HEK293T (cell line): ENCODE measurements around the gene NR2C2.

Experiments
- CTCF ChIA-PET: fragments of 350-600 bp; formaldehyde crosslinking; extraction: SDS; loops from one replicate; lab custom pipeline; 2021; ENCODE audit warnings: antibody characterized with exemption, inconsistent platforms; lab: Yijun Ruan, JAX
- POLR2A ChIA-PET: fragments of 350-600 bp; formaldehyde crosslinking; extraction: SDS; loops from one replicate; lab custom pipeline; 2020; ENCODE audit warnings: antibody characterized with exemption, inconsistent platforms; lab: Yijun Ruan, JAX
- DNase-seq: peaks from one replicate; pipeline ENCODE4 v3.0.0; 2012; ENCODE audit warnings: mixed read lengths; ENCODE audit errors: extremely low spot score
- ARNT ChIP-seq: fragments of 450-650 bp; IDR thresholded peaks from 2 replicates; pipeline ENCODE4 v1.6.1; 2017; ENCODE audit warnings: mild to moderate bottlenecking
- BHLHE40 ChIP-seq: fragments of 450-650 bp; IDR thresholded peaks from 2 replicates; pipeline ENCODE4 v1.6.1; 2016; ENCODE audit warnings: mild to moderate bottlenecking, moderate library complexity, borderline replicate concordance
- CTBP1 ChIP-seq: fragments of 450-650 bp; IDR thresholded peaks from 2 replicates; pipeline ENCODE4 v1.6.1; 2016; ENCODE audit warnings: borderline replicate concordance
- ELF4 ChIP-seq: fragments of 450-650 bp; IDR thresholded peaks from 2 replicates; pipeline ENCODE4 v1.6.1; 2017; ENCODE audit warnings: antibody characterized with exemption
- FOXA1 ChIP-seq: fragments of 450-650 bp; IDR thresholded peaks from 2 replicates; pipeline ENCODE4 v1.6.1; 2016; ENCODE audit warnings: mild to moderate bottlenecking
- FOXK2 ChIP-seq: fragments of 450-650 bp; IDR thresholded peaks from 2 replicates; pipeline ENCODE4 v1.6.1; 2016; ENCODE audit warnings: mild to moderate bottlenecking
- FOXM1 ChIP-seq: fragments of 450-650 bp; IDR thresholded peaks from 2 replicates; pipeline ENCODE4 v1.6.1; 2017; ENCODE audit warnings: mild to moderate bottlenecking, borderline replicate concordance
- HDGF ChIP-seq: fragments of 450-650 bp; IDR thresholded peaks from 2 replicates; pipeline ENCODE4 v1.6.1; 2017; ENCODE audit warnings: antibody characterized with exemption, borderline replicate concordance
- L3MBTL2 ChIP-seq: fragments of 450-650 bp; conservative IDR thresholded peaks from 2 replicates; pipeline ENCODE4 v1.6.1; 2016; ENCODE audit warnings: mild to moderate bottlenecking
- LEF1 ChIP-seq: fragments of 450-650 bp; IDR thresholded peaks from 2 replicates; pipeline ENCODE4 v1.6.1; 2017; ENCODE audit warnings: mild to moderate bottlenecking, borderline replicate concordance
- NFRKB ChIP-seq: fragments of 450-650 bp; IDR thresholded peaks from 2 replicates; pipeline ENCODE4 v1.6.1; 2016; ENCODE audit warnings: mild to moderate bottlenecking, moderate library complexity
- SP1 ChIP-seq: fragments of 450-650 bp; IDR thresholded peaks from 2 replicates; pipeline ENCODE4 v1.6.1; 2017
- SUZ12 ChIP-seq: fragments of 450-650 bp; IDR thresholded peaks from 2 replicates; pipeline ENCODE4 v1.6.1; 2016; ENCODE audit warnings: mild to moderate bottlenecking
- TARDBP ChIP-seq: fragments of 450-650 bp; IDR thresholded peaks from 2 replicates; pipeline ENCODE4 v1.6.1; 2016
- ZNF384 ChIP-seq: fragments of 450-650 bp; IDR thresholded peaks from 2 replicates; pipeline ENCODE4 v1.6.1; 2016
- TF ChIP-seq, protein P1 (sequence below): fragments of 450-650 bp; IDR thresholded peaks from 2 replicates; pipeline ENCODE4 v1.6.1; 2016

The NR2C2 gene

DNA sequence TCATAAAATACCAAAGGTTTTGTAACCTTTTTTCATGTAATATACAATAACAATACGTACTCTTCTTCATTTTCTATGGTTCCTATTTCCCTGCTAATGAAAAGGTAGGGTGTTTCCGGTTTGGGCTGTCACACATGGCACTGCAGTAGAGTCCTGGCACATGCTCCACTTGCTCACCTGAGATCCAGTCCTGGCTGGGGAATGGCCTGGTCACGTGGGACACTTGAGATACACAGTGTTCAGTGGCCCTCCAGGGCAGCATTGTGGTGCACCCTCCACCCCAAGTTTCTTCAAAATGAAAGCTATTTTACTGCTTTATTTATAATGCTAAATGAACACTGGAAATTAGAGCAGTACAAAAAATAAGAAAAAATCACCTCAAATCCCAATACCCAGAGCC is 94.6 kb downstream of the NR2C2 start:
- TF ChIP-seq ZNF384 (no peak), TARDBP (no peak), NFRKB (no peak), FOXA1 (no peak), LEF1 (no peak), FOXK2 (no peak)
- TF ChIP-seq, protein P1, sequence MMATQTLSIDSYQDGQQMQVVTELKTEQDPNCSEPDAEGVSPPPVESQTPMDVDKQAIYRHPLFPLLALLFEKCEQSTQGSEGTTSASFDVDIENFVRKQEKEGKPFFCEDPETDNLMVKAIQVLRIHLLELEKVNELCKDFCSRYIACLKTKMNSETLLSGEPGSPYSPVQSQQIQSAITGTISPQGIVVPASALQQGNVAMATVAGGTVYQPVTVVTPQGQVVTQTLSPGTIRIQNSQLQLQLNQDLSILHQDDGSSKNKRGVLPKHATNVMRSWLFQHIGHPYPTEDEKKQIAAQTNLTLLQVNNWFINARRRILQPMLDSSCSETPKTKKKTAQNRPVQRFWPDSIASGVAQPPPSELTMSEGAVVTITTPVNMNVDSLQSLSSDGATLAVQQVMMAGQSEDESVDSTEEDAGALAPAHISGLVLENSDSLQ = no peak
- POLR2A ChIA-PET = no interaction called here
- CTCF ChIA-PET = no interaction called here
- no peak for DNase-seq

DNA sequence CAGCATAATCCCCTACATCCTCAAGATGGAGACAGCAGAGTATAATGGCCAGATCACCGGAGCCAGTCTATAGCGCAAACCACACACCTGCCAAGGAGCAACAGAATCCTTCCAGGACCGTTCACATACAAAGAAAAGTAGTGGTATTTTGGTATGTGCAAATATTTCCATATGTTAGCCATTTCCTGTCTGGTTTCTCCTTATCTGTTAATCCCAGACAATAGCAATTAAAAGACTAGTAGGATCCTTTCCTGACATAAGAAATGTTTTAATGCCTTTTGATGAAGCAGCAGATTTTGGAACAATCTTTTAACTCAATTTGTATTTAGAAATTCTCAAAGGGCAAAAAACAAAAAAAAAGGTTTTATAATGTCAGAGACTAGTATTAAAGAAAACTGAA is 95.6 kb downstream of the NR2C2 start:
- DNase-seq = no peak
- CTCF ChIA-PET = no interaction called here
- POLR2A ChIA-PET = no interaction called here
- TF ChIP-seq LEF1 = no peak
- no peak for TF ChIP-seq SP1
- TF ChIP-seq TARDBP = no peak
- no peak for TF ChIP-seq FOXA1
- no peak for TF ChIP-seq HDGF
- TF ChIP-seq L3MBTL2 = no peak
- TF ChIP-seq, protein P1 = no peak
- no peak for TF ChIP-seq FOXM1
- no peak for TF ChIP-seq NFRKB
- TF ChIP-seq ZNF384 = no peak

DNA sequence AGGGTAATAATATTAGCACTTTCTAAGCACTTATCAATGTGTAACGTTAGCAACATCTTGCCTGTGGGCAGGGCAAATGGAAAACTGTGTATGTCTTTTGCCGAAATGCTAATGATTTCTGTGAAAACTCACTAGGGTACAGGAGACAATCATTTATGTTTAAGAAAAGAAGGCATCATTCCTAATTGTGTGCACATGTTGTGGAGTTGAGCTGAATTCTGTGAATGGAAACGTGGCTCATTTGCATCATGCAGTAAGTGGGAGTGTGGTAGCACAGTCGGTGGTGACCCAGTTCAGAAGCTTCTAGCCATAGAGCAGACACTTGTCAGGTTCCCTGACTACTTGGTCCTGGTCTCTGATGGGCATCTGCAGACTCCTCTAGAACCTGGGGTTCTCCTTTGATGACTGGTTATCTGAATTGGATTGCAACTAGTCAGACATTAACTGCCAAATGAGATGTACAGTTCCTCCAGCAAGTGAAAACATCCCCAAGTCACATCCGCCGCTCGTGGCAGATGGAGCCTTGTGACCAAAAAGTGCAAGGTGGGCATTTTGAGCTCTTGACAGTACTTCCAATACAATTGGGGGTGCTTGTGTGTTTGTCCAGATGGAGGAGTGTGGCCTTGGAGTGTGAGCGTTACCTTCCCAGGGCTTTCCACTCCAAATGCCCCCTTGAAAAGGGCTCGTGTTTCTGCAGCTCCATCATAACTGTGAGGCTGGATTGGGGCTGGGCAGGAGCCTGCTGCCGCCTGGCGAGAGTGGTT is 96.2 kb downstream of the NR2C2 start:
- TF ChIP-seq LEF1 (no peak), SUZ12 (no peak), SP1 (no peak), ARNT (no peak), L3MBTL2 (no peak), BHLHE40 (no peak), FOXA1 (no peak), CTBP1 (no peak), TARDBP (no peak), ZNF384 (no peak), ELF4 (no peak), FOXK2 (no peak), NFRKB (no peak), FOXM1 (no peak), HDGF (no peak)
- TF ChIP-seq, protein P1 = no peak
- CTCF ChIA-PET = no interaction called here
- DNase-seq = no peak
- POLR2A ChIA-PET = interaction anchor here (0.8 kb wide), 1 partner anchor 21 kb away, joined by 3 read pairs; the partner anchor contains the start of gene MRPS25

DNA sequence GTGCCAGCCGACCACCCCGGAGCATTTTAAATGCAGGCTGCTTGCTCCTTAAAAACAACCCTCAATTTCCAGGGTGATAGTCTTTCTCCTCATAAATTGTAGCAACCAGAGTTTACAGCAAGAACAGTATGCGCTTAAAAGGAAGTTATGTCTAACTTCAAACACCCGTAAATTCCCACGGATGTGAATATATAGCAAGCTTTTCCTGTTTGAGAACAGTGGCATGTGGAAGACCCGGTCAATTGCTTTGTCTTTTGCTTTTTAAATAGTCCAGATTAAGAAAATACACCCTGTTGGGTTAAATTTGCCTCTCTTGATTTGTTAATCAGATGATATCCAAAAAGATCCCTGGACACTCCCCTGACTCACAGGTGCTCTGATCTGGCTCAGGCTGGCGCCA is 96.9 kb downstream of the NR2C2 start:
- POLR2A ChIA-PET = interaction anchor here (0.9 kb wide), 1 partner anchor 21 kb away, joined by 3 read pairs; the partner anchor contains the start of gene MRPS25

DNA sequence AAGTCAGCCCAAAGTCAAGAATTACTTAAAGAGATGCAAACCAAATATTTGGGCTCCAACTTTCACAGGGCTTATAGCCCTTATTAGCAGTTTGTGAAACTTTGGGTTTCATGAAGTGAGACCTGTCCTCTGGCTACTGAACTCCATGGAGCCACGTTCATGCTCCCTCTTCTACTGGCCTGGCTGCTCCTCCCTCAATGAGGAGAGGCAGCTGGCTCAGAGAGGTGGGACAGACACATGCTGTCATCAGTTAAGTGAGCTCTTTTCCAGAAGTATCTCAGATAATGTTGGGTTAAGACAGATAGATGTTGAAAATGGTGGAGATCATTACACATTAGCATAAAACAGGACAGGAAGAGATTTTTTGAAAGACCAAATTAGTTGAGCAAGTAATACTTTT is 98.3 kb downstream of the NR2C2 start:
- CTCF ChIA-PET = no interaction called here
- no peak for TF ChIP-seq BHLHE40
- no peak for TF ChIP-seq HDGF
- TF ChIP-seq, protein P1 = no peak
- no peak for TF ChIP-seq ZNF384
- no peak for TF ChIP-seq LEF1
- no peak for TF ChIP-seq NFRKB
- no peak for DNase-seq
- POLR2A ChIA-PET = no interaction called here

More for the DNA sequence above, 96.9 kb downstream of the NR2C2 start:
- TF ChIP-seq ZNF384 (no peak), NFRKB (no peak), BHLHE40 (no peak), FOXA1 (no peak), FOXK2 (no peak), HDGF (no peak), FOXM1 (no peak), ARNT (no peak), ELF4 (no peak), SUZ12 (no peak), L3MBTL2 (no peak), SP1 (no peak), LEF1 (no peak)
- TF ChIP-seq, protein P1 = no peak
- no peak for DNase-seq
- CTCF ChIA-PET = no interaction called here
